ENCODE measurements around the gene WDR27.
"Not testable (repeated sequence)": the region's sequence is repeated elsewhere in the genome, so short reads cannot be mapped to it uniquely, and the experiment has no call there.

The WDR27 gene

GRCh38 chr6:169620171-169621130 is 81.4 kb downstream of the WDR27 start:
- peaks cover 37% of the 10 kb centered on the region for H3K4me1 ChIP-seq (ENCODE audit: control insufficient read depth, low read depth, low read length)
- H3K27ac ChIP-seq (ENCODE audit: low read length), result peak overlapping the region; percentile 85
- H3K27me3 ChIP-seq (ENCODE audit: control insufficient read depth, insufficient read depth, low read length), result no peaks in the 10 kb centered on the region
- H3K36me3 ChIP-seq (ENCODE audit: control insufficient read depth, low read depth, low read length), result peaks cover 11% of the 10 kb centered on the region
- peak overlapping the region; percentile 29 for H3K9ac ChIP-seq (ENCODE audit: low read length)
- no peaks in the 10 kb centered on the region for H3K9me3 ChIP-seq (ENCODE audit: control insufficient read depth, low read depth, low read length)
- no peak overlapping the region for H3K4me3 ChIP-seq (ENCODE audit: low read length)

GRCh38 chr6:169619650-169620049 is 82.2 kb downstream of the WDR27 start:
- H3K9me3 ChIP-seq (ENCODE audit: control insufficient read depth, low read depth, low read length), result no peaks in the 10 kb centered on the region
- H3K36me3 ChIP-seq (ENCODE audit: control insufficient read depth, low read depth, low read length), result peaks cover 7% of the 10 kb centered on the region
- H3K27me3 ChIP-seq (ENCODE audit: control insufficient read depth, insufficient read depth, low read length), result no peaks in the 10 kb centered on the region
- peak overlapping the region; percentile 40 for H3K9ac ChIP-seq (ENCODE audit: low read length)
- H3K4me1 ChIP-seq (ENCODE audit: control insufficient read depth, low read depth, low read length), result peaks cover 37% of the 10 kb centered on the region
- peak overlapping the region; percentile 85 for H3K27ac ChIP-seq (ENCODE audit: low read length)
- H3K4me3 ChIP-seq (ENCODE audit: low read length), result peak overlapping the region; percentile 49

GRCh38 chr6:169618526-169619490 is 83.0 kb downstream of the WDR27 start:
- Histone ChIP-seq H3K27me3 (ENCODE audit: control insufficient read depth, insufficient read depth, low read length) (no peaks in the 10 kb centered on the region), H3K36me3 (ENCODE audit: control insufficient read depth, low read depth, low read length) (no peaks in the 10 kb centered on the region), H3K9me3 (ENCODE audit: control insufficient read depth, low read depth, low read length) (no peaks in the 10 kb centered on the region), H3K9ac (ENCODE audit: low read length) (peak overlapping the region; percentile 40), H3K4me3 (ENCODE audit: low read length) (peak overlapping the region; percentile 49), H3K4me1 (ENCODE audit: control insufficient read depth, low read depth, low read length) (peaks cover 37% of the 10 kb centered on the region), H3K27ac (ENCODE audit: low read length) (peak overlapping the region; percentile 85)

DNA sequence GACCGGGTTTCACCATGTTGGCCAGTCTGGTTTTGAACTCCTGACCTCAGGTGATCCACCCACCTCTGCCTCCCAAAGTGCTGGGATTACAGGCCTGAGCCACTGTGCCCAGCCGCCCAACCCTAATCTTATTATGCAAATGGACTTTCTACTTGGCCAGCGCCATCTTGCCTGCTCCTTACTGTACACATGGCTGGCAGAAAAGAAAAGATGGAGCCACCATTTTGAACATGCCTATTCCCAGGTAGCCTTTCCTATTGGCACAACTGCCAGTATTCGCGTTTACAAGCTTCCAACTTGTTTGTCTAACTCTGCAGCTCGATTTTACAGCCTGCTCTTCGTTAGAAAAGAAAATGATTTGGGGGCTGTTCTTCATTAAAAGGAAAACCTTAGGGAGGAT is 84.3 kb downstream of the WDR27 start:
- no peaks in the 10 kb centered on the region for H3K36me3 ChIP-seq (ENCODE audit: control insufficient read depth, low read depth, low read length)
- H3K27me3 ChIP-seq (ENCODE audit: control insufficient read depth, insufficient read depth, low read length), result no peaks in the 10 kb centered on the region
- H3K4me1 ChIP-seq (ENCODE audit: control insufficient read depth, low read depth, low read length), result peaks cover 33% of the 10 kb centered on the region
- no peak overlapping the region for H3K27ac ChIP-seq (ENCODE audit: low read length)
- H3K9ac ChIP-seq (ENCODE audit: low read length), result no peak overlapping the region
- H3K4me3 ChIP-seq (ENCODE audit: low read length), result no peak overlapping the region
- no peaks in the 10 kb centered on the region for H3K9me3 ChIP-seq (ENCODE audit: control insufficient read depth, low read depth, low read length)

- not testable (repeated sequence) for H3K9ac ChIP-seq (ENCODE audit: low read length); H3K27me3 ChIP-seq (ENCODE audit: control insufficient read depth, insufficient read depth, low read length); H3K27ac ChIP-seq (ENCODE audit: low read length); H3K9me3 ChIP-seq (ENCODE audit: control insufficient read depth, low read depth, low read length); H3K4me3 ChIP-seq (ENCODE audit: low read length); H3K36me3 ChIP-seq (ENCODE audit: control insufficient read depth, low read depth, low read length); H3K4me1 ChIP-seq (ENCODE audit: control insufficient read depth, low read depth, low read length)
Measured at GRCh38 chr6:169608609-169609008, 93.2 kb downstream of the WDR27 start.

DNA sequence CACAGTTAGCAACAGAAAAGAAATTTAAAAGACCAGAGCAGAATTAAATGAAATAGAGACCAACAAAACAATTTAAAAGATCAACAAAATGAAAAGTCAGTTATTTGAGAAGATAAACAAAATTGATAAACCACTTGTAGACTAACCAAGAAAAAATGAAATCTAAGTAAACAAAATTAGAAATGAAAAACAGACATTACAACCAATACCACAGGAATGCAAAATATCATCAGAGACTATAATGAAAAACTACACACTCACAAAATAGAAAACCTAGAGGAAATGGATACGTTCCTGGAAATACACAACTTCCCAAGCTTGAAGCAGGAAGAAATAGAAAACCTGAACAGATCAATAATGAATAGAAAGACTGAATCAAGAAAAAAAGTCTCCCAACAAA is 97.8 kb downstream of the WDR27 start:
- Histone ChIP-seq H3K27me3 (ENCODE audit: control insufficient read depth, insufficient read depth, low read length) (no peaks in the 10 kb centered on the region), H3K27ac (ENCODE audit: low read length) (no peak overlapping the region), H3K4me1 (ENCODE audit: control insufficient read depth, low read depth, low read length) (no peaks in the 10 kb centered on the region), H3K9me3 (ENCODE audit: control insufficient read depth, low read depth, low read length) (no peaks in the 10 kb centered on the region), H3K36me3 (ENCODE audit: control insufficient read depth, low read depth, low read length) (peaks cover 6% of the 10 kb centered on the region), H3K4me3 (ENCODE audit: low read length) (no peak overlapping the region), H3K9ac (ENCODE audit: low read length) (no peak overlapping the region)

GRCh38 chr6:169601129-169601528 is 100.7 kb downstream of the WDR27 start:
- H3K4me1 ChIP-seq (ENCODE audit: control insufficient read depth, low read depth, low read length); H3K9ac ChIP-seq (ENCODE audit: low read length); H3K27me3 ChIP-seq (ENCODE audit: control insufficient read depth, insufficient read depth, low read length); H3K4me3 ChIP-seq (ENCODE audit: low read length); H3K27ac ChIP-seq (ENCODE audit: low read length); H3K9me3 ChIP-seq (ENCODE audit: control insufficient read depth, low read depth, low read length); H3K36me3 ChIP-seq (ENCODE audit: control insufficient read depth, low read depth, low read length): not testable (repeated sequence)

- H3K4me3 ChIP-seq (ENCODE audit: low read length), result no peak overlapping the region
- no peaks in the 10 kb centered on the region for H3K36me3 ChIP-seq (ENCODE audit: control insufficient read depth, low read depth, low read length)
- no peaks in the 10 kb centered on the region for H3K27me3 ChIP-seq (ENCODE audit: control insufficient read depth, insufficient read depth, low read length)
- H3K4me1 ChIP-seq (ENCODE audit: control insufficient read depth, low read depth, low read length), result no peaks in the 10 kb centered on the region
- no peak overlapping the region for H3K9ac ChIP-seq (ENCODE audit: low read length)
- H3K9me3 ChIP-seq (ENCODE audit: control insufficient read depth, low read depth, low read length), result no peaks in the 10 kb centered on the region
- no peak overlapping the region for H3K27ac ChIP-seq (ENCODE audit: low read length)
Measured at GRCh38 chr6:169592558-169592957, 109.3 kb downstream of the WDR27 start.

GRCh38 chr6:169591616-169592015 is 110.2 kb downstream of the WDR27 start:
- Histone ChIP-seq H3K9ac (ENCODE audit: low read length) (no peak overlapping the region), H3K4me1 (ENCODE audit: control insufficient read depth, low read depth, low read length) (no peaks in the 10 kb centered on the region), H3K27ac (ENCODE audit: low read length) (no peak overlapping the region), H3K36me3 (ENCODE audit: control insufficient read depth, low read depth, low read length) (no peaks in the 10 kb centered on the region), H3K4me3 (ENCODE audit: low read length) (no peak overlapping the region), H3K27me3 (ENCODE audit: control insufficient read depth, insufficient read depth, low read length) (no peaks in the 10 kb centered on the region), H3K9me3 (ENCODE audit: control insufficient read depth, low read depth, low read length) (no peaks in the 10 kb centered on the region)

DNA sequence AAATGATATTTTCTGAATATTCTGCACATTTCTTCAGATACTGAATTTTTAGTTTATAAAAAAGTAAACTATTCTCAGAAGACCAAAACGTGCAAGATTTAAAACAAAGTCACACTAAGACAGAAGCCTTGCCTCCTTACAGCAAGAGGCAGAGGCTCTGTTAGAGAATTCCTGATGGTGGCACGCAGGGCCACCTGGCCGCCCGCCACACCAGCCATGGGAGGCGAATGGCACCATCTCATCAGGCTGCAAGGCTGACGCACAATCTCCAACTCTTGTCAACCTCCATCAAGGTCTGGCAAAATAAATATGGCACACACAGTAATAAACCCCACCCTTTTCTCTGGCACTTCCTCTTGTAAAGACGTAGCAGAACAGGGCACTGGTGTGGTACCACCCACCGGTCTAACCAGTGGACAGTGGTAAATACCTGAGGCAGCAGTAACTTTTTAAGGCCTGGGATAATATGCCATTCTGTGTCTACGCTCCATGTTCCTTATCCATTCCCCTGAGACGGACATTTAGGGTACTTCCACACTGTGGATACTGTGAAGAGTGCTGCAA is 111.4 kb downstream of the WDR27 start:
- Histone ChIP-seq H3K27me3 (ENCODE audit: control insufficient read depth, insufficient read depth, low read length) (no peaks in the 10 kb centered on the region), H3K9me3 (ENCODE audit: control insufficient read depth, low read depth, low read length) (no peaks in the 10 kb centered on the region), H3K4me3 (ENCODE audit: low read length) (no peak overlapping the region), H3K4me1 (ENCODE audit: control insufficient read depth, low read depth, low read length) (no peaks in the 10 kb centered on the region), H3K36me3 (ENCODE audit: control insufficient read depth, low read depth, low read length) (no peaks in the 10 kb centered on the region), H3K9ac (ENCODE audit: low read length) (no peak overlapping the region), H3K27ac (ENCODE audit: low read length) (no peak overlapping the region)

- Histone ChIP-seq H3K9me3 (ENCODE audit: control insufficient read depth, low read depth, low read length) (no peaks in the 10 kb centered on the region), H3K4me3 (ENCODE audit: low read length) (no peak overlapping the region), H3K9ac (ENCODE audit: low read length) (no peak overlapping the region), H3K27me3 (ENCODE audit: control insufficient read depth, insufficient read depth, low read length) (no peaks in the 10 kb centered on the region), H3K27ac (ENCODE audit: low read length) (no peak overlapping the region), H3K4me1 (ENCODE audit: control insufficient read depth, low read depth, low read length) (no peaks in the 10 kb centered on the region), H3K36me3 (ENCODE audit: control insufficient read depth, low read depth, low read length) (no peaks in the 10 kb centered on the region)
Measured at GRCh38 chr6:169589699-169590257, 112.1 kb downstream of the WDR27 start.
